ENCODE data around the gene PROS1.
"Not testable (repeated sequence)": the region's sequence is repeated elsewhere in the genome, so short reads cannot be mapped to it uniquely, and the experiment has no call there.

The PROS1 gene

DNA sequence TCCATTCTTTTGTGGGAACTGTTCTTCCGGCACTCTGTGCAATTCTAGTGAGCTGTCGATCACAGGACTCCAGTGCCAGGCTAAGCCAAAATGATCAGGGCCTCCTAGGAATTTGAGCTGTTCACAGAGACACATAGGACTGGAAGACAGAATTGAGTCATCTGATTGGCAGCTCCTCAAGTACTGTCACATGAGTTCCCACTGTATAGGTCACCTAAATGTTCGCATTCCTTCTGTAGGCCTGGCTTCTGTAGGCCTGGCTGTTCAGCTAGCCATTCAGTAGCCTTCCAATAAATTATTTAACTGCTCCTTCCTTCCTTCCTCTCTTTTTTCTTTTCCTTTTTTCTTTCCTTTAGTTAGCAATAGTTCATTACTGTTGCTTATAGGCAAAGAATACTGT is 4.3 kb downstream of the PROS1 start:
- DNase-seq (ENCODE audit: low spot score): no peak

DNA sequence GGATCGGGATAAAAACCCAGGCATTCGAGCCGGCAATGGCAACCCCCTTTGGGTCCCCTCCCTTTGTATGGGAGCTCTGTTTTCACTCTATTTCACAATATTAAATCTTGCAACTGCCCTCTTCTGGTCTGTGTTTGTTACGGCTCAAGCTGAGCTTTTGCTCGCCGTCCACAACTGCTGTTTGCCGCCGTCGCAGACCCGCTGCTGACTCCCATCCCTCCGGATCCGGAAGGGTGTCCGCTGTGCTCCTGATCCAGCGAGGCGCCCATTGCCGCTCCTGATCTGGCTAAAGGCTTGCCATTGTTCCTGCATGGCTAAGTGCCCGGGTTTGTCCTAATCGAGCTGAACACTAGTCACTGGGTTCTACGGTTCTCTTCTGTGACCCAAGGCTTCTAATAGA is 8.6 kb downstream of the PROS1 start:
- DNase-seq (ENCODE audit: low spot score): not testable (repeated sequence)

DNA sequence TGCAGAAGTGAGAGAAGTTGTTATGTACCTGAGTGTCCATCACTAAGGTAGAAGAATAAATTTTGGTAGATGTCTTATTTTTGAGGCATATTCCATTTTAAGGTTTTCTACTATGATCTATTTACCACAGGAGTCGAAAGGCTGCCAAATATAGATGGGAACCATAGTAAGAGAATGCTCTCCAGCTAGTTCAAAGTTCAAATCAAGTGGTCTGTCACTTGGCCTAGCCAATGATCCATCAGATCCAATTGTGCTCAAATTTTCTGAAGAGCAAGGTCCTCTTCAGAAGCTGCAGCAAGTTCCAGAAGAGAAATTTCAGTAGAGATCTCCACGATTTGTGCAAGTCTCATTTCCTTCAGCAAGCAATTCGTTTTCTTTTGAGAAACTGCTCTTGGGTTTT is 10.9 kb downstream of the PROS1 start:
- no peak for DNase-seq (ENCODE audit: low spot score)

DNA sequence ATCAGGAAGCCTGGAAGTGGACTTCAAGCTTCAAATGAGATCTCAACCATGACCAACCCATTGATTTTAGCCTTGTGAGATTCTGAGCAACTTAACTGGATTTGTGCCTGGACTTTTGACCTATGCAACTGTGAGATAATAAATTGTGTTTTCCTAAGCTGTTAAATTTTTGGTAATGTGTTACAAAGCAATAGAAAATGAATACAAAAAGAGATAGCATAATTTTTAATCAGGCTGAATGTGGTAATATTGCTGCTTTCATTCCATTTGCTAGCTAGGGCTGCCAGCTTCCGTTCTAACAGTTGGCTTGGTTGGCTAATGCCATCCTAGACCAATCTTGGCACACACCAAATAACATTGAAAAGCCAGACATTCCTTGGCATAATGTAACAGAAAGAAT is 12.2 kb downstream of the PROS1 start:
- no peak for DNase-seq (ENCODE audit: low spot score)

GRCh38 chr3:93961026-93961425 is 12.7 kb downstream of the PROS1 start:
- DNase-seq (ENCODE audit: low spot score): no peak

DNA sequence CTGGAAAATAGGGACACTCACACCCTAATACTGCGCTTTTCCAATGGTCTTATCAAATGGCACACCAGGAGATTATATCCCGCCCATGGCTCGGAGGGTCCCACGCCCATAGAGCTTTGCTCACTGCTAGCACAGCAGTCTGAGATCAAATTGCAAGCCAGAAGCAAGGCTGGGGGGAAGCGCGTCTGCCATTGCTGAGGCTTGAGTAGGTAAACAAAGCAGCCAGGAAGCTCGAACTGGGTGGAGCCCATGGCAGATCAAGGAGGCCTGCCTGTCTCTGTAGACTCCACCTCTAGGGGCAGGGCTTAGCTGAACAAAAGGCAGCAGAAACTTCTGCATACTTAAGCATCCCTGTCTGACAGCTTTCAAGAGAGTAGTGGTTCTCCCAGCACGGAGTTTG is 23.7 kb downstream of the PROS1 start:
- DNase-seq (ENCODE audit: low spot score): not testable (repeated sequence)

- not testable (repeated sequence) for DNase-seq (ENCODE audit: low spot score)
These were observed 36.2 kb downstream of the PROS1 start for GRCh38 chr3:93937485-93937884.

GRCh38 chr3:93936549-93936948 is 37.1 kb downstream of the PROS1 start:
- no peak for DNase-seq (ENCODE audit: low spot score)

GRCh38 chr3:93934366-93935046 is 39.2 kb downstream of the PROS1 start:
- no peak for DNase-seq (ENCODE audit: low spot score)

GRCh38 chr3:93931597-93932229 is 42.0 kb downstream of the PROS1 start:
- DNase-seq (ENCODE audit: low spot score): no peak

DNA sequence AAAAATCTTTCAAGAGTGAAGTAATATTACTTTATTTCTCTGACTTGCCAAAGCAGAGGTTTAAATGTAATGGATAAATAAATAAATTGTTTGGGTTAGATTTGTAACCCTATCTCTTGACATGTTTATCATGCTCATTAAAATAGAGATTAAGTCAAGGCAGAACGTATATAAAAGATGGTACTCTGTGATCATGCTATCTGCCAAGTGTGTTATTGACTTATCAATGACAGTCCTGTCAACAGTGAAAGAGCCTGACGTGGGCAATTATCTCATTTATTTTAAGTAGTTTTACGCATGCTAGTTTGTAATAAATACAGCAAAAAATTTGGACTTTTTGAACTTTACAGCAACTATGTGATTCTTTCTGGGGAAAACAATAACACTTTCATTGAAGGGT is 43.7 kb downstream of the PROS1 start:
- no peak for DNase-seq (ENCODE audit: low spot score)

GRCh38 chr3:93926789-93927188 is 46.9 kb downstream of the PROS1 start:
- DNase-seq (ENCODE audit: low spot score): no peak

- no peak for DNase-seq (ENCODE audit: low spot score)
These were observed 49.2 kb downstream of the PROS1 start for GRCh38 chr3:93924491-93924890.

DNA sequence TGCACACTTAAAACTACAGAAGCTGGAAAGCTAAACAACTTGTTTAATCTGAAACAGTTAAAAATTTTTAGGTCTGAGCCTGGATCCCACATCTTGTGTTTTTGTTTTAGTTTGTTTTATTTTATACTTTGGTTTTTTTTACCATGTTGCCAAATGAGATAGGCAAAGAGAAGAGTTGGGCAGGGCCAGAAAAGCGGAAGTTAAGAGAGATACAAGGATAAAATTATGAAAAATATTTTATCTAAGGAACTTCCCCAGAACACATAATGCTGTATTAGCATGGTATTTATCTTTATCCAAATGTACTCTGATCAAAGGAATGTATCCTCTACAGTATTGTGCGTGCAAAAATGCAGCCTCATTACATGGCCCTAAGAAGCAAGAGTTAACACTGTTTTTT is 50.7 kb downstream of the PROS1 start:
- DNase-seq (ENCODE audit: low spot score): no peak

- not testable (repeated sequence) for DNase-seq (ENCODE audit: low spot score)
These were observed 56.1 kb downstream of the PROS1 start for GRCh38 chr3:93917546-93918029.

DNA sequence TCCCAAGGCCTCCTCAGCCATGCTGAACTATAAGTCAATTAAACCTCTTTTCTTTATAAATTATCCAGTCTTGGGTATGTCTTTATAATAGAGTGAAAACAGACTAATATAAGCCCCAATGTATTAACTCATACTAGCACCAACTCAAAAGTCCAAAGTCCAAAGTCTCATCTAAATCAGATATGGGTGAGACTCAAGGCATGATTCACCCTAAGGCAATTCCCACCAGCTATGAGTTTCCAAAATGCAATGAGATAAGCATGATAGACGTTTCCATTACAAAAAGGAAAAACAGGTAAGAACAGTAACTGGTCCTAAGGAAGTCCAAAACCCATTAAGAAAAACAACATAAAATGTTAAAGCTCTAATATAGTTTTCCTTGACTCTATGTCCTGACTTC is 60.1 kb downstream of the PROS1 start:
- not testable (repeated sequence) for DNase-seq (ENCODE audit: low spot score)

DNA sequence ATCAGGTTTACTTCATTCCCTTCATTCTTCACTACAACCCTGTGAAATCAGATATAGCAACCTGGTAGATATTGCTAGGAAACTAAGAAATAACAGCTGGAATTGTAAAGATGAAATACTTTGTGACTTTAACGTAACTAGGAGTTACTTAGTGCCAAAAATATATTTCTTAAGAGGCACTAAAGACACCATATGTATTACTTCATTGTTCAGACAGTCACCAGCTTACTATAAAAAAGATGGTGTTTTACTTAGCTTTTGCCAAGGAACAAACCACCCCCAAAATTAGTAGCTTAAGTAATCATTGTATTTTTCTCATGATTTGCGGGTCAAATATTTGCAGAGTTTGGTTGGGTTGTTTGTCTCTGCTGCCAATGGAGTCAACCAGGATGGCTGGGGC is 62.5 kb downstream of the PROS1 start:
- no peak for DNase-seq (ENCODE audit: low spot score)

- DNase-seq (ENCODE audit: low spot score): no peak
These were observed 63.6 kb downstream of the PROS1 start for GRCh38 chr3:93910097-93910496.

DNA sequence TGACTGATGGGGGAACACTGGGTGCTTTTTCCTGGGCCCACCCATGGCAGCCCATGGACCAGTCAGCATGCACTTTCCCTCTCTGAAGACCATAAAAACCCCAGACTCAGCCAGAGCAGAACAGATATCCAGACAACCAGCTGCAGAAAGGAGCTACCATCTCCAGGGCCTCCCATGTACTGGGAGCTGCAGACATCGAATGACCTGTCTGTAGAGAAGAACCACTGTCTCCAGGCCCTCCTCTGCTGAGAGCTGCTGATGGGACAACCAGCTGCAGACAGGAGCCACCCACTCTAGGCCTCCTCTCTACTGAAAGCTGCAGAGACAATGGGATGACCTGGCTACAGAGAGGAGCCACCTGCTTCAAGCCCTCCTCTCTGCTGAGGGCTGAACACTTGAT is 66.6 kb downstream of the PROS1 start:
- DNase-seq (ENCODE audit: low spot score): no peak

- DNase-seq (ENCODE audit: low spot score): no peak
These were observed 67.5 kb downstream of the PROS1 start for GRCh38 chr3:93906245-93906644.

GRCh38 chr3:93904568-93904967 is 69.1 kb downstream of the PROS1 start:
- no peak for DNase-seq (ENCODE audit: low spot score)

DNA sequence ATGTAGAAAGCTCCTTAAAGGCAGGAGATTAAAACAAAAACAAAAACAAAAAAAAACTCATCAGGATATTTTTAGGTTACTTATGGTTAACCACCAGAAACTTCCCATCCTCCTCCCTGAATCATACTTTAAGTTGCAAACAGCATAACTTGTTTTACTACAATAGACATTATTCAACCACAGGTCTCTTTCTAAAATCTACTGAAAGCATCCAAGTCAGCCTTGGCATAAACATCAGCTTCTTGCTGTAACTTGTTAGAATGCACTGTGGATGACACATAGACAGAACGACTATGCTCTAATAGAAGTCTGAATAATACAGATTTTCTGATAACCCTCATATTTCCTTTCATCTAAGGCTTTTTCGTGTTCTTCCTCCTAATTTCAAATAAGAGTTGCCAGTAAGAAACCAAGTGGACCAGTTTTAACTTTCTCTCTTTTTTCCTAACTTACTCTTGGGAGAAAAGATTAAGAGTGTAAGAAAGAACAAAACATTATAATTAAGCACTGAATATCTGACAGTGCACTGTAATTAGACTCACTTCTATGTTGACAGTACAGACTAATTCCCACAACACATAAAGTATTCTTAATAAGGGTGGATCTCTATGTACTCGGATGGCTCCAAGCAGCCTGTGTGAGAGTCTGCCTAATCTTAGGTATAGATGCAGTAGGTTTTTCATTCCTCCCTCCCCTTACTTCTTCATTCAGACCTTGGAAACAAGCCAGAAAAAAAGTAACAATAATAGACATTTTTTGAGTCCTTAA is 95.3 kb downstream of the PROS1 start:
- not testable (repeated sequence) for DNase-seq (ENCODE audit: low spot score)

- DNase-seq (ENCODE audit: low spot score): not testable (repeated sequence)
These were observed 96.3 kb downstream of the PROS1 start for GRCh38 chr3:93877427-93877826.

Data from hematopoietic multipotent progenitor cell treated with erythropoietin and hydrocortisone succinate and interleukin-3 and kit ligand, for 15 days (in vitro differentiated cells).